HepG2 (cell line): Measurements from ENCODE around the gene SLC5A4. TPM values are rescaled to one million over a fixed set of nuclear protein-coding genes. Genes with fewer than 3 reads are reported as not detected.

Source experiments
- ATAC-seq: fragments of 200-7000 bp; cut with Tn5 transposase; 3 replicates; pipeline ENCODE4 v1.9.1; 2020; ENCODE audit warnings: mild to moderate bottlenecking, moderate library complexity
- BruUV-seq: library from RNA; stranded (reverse); fragments of 400-500 nt; replicated peaks from 2 replicates; lab custom pipeline; 2021; lab: Mats Ljungman, UMichigan
- CTCF ChIA-PET: fragments of 300-600 bp; formaldehyde crosslinking; extraction: SDS; loops from one replicate; lab custom pipeline; 2021; ENCODE audit warnings: low total read pairs, inconsistent platforms, low intra/inter-chr PET ratio; lab: Yijun Ruan, JAX
- POLR2A ChIA-PET: fragments of 350-600 bp; sonication (Branson Sonifier 250); formaldehyde crosslinking; loops from one replicate; lab custom pipeline; 2020; ENCODE audit warnings: antibody characterized with exemption, inconsistent platforms; lab: Yijun Ruan, JAX
- DNase-seq: peaks from one replicate; pipeline ENCODE4 v3.0.0-alpha.2; 2015; ENCODE audit warnings: low spot score
- FAIRE-seq: peaks from 3 replicates; lab custom pipeline; 2011; peaks lifted over from hg19 to GRCh38; lab: Jason Lieb, UNC
- H2AFZ ChIP-seq: one replicate; pipeline ENCODE4 v1.6.1; 2011; ENCODE audit warnings: low read length, inconsistent platforms
- H3K27ac ChIP-seq: fragments of 300-600 bp; 3 replicates; pipeline ENCODE4 v1.8.0; 2011; ENCODE audit warnings: mixed run types, mild to moderate bottlenecking, mixed read lengths, low read length, inconsistent platforms; ENCODE audit not compliant: insufficient read depth; ENCODE audit errors: extremely low read length
- H3K27me3 ChIP-seq, 2 experiments: fragments of 200-600 bp in 1 of 2; 2 replicates in 1 of 2; 3 replicates in 1 of 2; pipeline versions ENCODE4 v1.6.0 to v1.8.0; 2011; ENCODE audit warnings: low read length in 2 of 2, mild to moderate bottlenecking in 2 of 2, moderate library complexity in 2 of 2, inconsistent platforms in 1 of 2; ENCODE audit not compliant: insufficient read depth in 2 of 2, control insufficient read depth in 1 of 2
- H3K36me3 ChIP-seq, 2 experiments: fragments of 200-600 bp in 1 of 2; replicated peaks in 1 of 2; 2 replicates in 1 of 2; 3 replicates in 1 of 2; pipeline versions ENCODE4 v1.5.1 to v1.8.0; 2011; ENCODE audit warnings: low read length in 2 of 2, inconsistent platforms in 1 of 2; ENCODE audit not compliant: insufficient read depth in 2 of 2, control insufficient read depth in 1 of 2
- H3K4me1 ChIP-seq: 2 replicates; pipeline ENCODE4 v1.5.1; 2012; ENCODE audit warnings: low read length, inconsistent platforms; ENCODE audit not compliant: insufficient read depth
- H3K4me2 ChIP-seq: 2 replicates; pipeline ENCODE4 v1.6.0; 2011; ENCODE audit warnings: low read depth, low read length, inconsistent platforms
- H3K4me3 ChIP-seq, 3 experiments: fragments of 200-600 bp in 1 of 3; sonication (generic), shearing (Covaris generic) in 1 of 3; replicated peaks in 1 of 3; 2 replicates each; pipeline ENCODE4 v1.5.1; 2011 to 2016; ENCODE audit warnings: low read length in 3 of 3, inconsistent platforms in 2 of 3, low read depth in 2 of 3, mild to moderate bottlenecking in 2 of 3, control low read depth in 1 of 3, mixed read lengths in 1 of 3; ENCODE audit not compliant: insufficient read depth in 1 of 3
- H3K79me2 ChIP-seq: one replicate; pipeline ENCODE4 v1.6.1; 2011; ENCODE audit warnings: low read length, inconsistent platforms; ENCODE audit not compliant: insufficient read depth
- H3K9ac ChIP-seq: 2 replicates; pipeline ENCODE4 v1.6.0; 2011; ENCODE audit warnings: mild to moderate bottlenecking, low read depth, low read length, inconsistent platforms; ENCODE audit not compliant: insufficient read depth
- H3K9me3 ChIP-seq: 2 replicates; pipeline ENCODE4 v1.5.1; 2012; ENCODE audit warnings: mild to moderate bottlenecking, low read length
- H4K20me1 ChIP-seq: 2 replicates; pipeline ENCODE4 v1.6.0; 2011; ENCODE audit warnings: inconsistent platforms, mild to moderate bottlenecking, low read length, moderate library complexity; ENCODE audit not compliant: insufficient read depth
- SIX1 ChIP-seq: sonication (generic); formaldehyde crosslinking; IDR thresholded peaks from 2 replicates; pipeline ENCODE4 v1.4.0; 2020; ENCODE audit warnings: missing genetic modification reagents, borderline replicate concordance
- SNRNP70 ChIP-seq: fragments of 200-400 bp; formaldehyde crosslinking; IDR thresholded peaks from 2 replicates; pipeline ENCODE4 v1.6.1; 2017; ENCODE audit warnings: mild to moderate bottlenecking, low read depth, low read length, moderate library complexity
- THRA ChIP-seq: sonication (generic); formaldehyde crosslinking; IDR thresholded peaks from 2 replicates; pipeline ENCODE4 v1.4.0; 2020; ENCODE audit warnings: missing genetic modification reagents, borderline replicate concordance
- ZBTB43 ChIP-seq: sonication (generic); formaldehyde crosslinking; conservative IDR thresholded peaks from 2 replicates; pipeline ENCODE4 v1.4.0; 2020; ENCODE audit warnings: missing genetic modification reagents
- ZFX ChIP-seq: sonication (generic); formaldehyde crosslinking; IDR thresholded peaks from 2 replicates; pipeline ENCODE4 v1.4.0; 2020; ENCODE audit warnings: mild to moderate bottlenecking, low read depth, missing genetic modification reagents, moderate library complexity
- ZNF205 ChIP-seq: IDR thresholded peaks from 2 replicates; pipeline ENCODE4 v1.6.1; 2018; ENCODE audit warnings: missing biosample characterization, missing genetic modification reagents
- ZNF329 ChIP-seq: sonication (generic); formaldehyde crosslinking; IDR thresholded peaks from 2 replicates; pipeline ENCODE4 v1.9.0; 2021; ENCODE audit warnings: low read depth, mild to moderate bottlenecking, missing genetic modification reagents
- ZNF644 ChIP-seq: IDR thresholded peaks from 2 replicates; pipeline ENCODE4 v1.6.1; 2016; ENCODE audit warnings: low read depth
- WGBS: methylation state at CpG from one replicate; pipeline ENCODE4 v1.1.6; 2017; ENCODE audit warnings: low lambda C conversion rate; 5-methylcytosine and 5-hydroxymethylcytosine counted together
- in situ Hi-C: cut with HindIII; loops from 2 replicates; pipeline ENCODE4 v1.10.0; 2017; ENCODE audit warnings: low pct_unique_long_range_greater_than_20kb; ENCODE audit not compliant: extremely low pct_ligation_motif_present
- intact Hi-C: fragments of 100-400 bp; cut with micrococcal nuclease; formaldehyde crosslinking; loops from one replicate; pipeline ENCODE4 v1.10.0; 2022; ENCODE audit not compliant: unreplicated experiment
- polyA plus RNA-seq, 8 experiments: library from polyadenylated mRNA; depleted of rRNA in 3 of 8; stranded (reverse) in 7 of 8; unstranded in 1 of 8; fragments of >200 nt; fragmentation: Illumina TruSeq in 4 of 8; extraction: Trizol in 4 of 8; gene quantifications; 2 replicates each; pipeline versions ENCODE4 v1.2.1 to v1.2.3, GENCODE V29; 2011 to 2016; ENCODE audit warnings: low read depth in 4 of 8, missing spikeins in 1 of 8, mixed read lengths in 1 of 8; ENCODE audit not compliant: insufficient read depth in 1 of 8
- total RNA-seq, 5 experiments: library from RNA; depleted of rRNA; stranded (reverse); fragments of >200 nt; fragmentation: Illumina TruSeq; extraction: Trizol; gene quantifications; 2 replicates each; pipeline ENCODE4 v1.2.3, GENCODE V29; 2016; ENCODE audit warnings: low read depth in 1 of 5
- TF ChIP-seq, protein P1 (sequence below): sonication (generic); formaldehyde crosslinking; IDR thresholded peaks from 2 replicates; pipeline ENCODE4 v1.4.0; 2020; ENCODE audit warnings: mild to moderate bottlenecking, missing genetic modification reagents
- TF ChIP-seq, protein P2 (sequence below): sonication (generic); formaldehyde crosslinking; IDR thresholded peaks from 2 replicates; pipeline ENCODE4 v1.8.0; 2022; ENCODE audit warnings: low read depth, missing genetic modification reagents

The SLC5A4 gene
- total and polyA plus RNA-seq, 2 of the 13 experiments (the other 11 are each of a cell fraction or from before 2014, with no cell fraction given): not detected

DNA sequence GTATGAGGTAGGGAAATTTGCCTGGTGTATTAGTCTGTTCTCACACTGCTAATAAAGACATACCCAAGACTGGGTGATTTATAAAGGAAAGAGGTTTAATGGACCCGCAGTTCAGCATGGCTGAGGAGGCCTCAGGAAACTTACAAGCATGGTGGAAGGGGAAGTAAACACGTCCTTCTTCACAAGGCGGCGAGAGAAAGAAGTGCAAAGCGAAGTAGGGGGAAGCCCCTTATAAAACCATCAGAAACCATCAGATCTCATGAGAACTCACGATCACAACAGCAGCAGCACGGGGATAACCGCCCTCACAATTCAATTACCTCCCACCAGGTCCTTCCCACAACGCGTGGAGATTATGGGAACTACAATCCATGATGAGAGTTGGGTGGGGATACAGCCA, 38.2 kb downstream of the SLC5A4 start:
- ChIA-PET CTCF (no interaction called here), POLR2A (no interaction called here)
- Histone ChIP-seq H3K27me3 (no peaks in the 10 kb centered on the region), H3K9me3 (no peaks in the 10 kb centered on the region), H3K27ac (no peak overlapping the region), H3K9ac (no peak overlapping the region), H2AFZ (no peak overlapping the region), H3K4me1 (no peaks in the 10 kb centered on the region), H3K4me2 (no peak overlapping the region), H3K36me3 (no peaks in the 10 kb centered on the region), H3K4me3 (no peak overlapping the region), H3K79me2 (no peaks in the 10 kb centered on the region), H4K20me1 (no peaks in the 10 kb centered on the region)
- DNase-seq (no peak), FAIRE-seq (no peak), ATAC-seq (no peak)
- intact Hi-C loops (no loop called here), in situ Hi-C loops (no loop called here)
- no TSS peak for BruUV-seq
- WGBS: 68% methylated on average over 10 of the region's 10 CpGs
- no peak for TF ChIP-seq ZBTB43
- TF ChIP-seq SNRNP70: no peak
- no peak for TF ChIP-seq THRA (CRISPR knock-in tag)
- TF ChIP-seq ZNF644 (CRISPR knock-in tag): no peak
- no peak for TF ChIP-seq ZNF329 (CRISPR knock-in tag)
- TF ChIP-seq, protein P1, sequence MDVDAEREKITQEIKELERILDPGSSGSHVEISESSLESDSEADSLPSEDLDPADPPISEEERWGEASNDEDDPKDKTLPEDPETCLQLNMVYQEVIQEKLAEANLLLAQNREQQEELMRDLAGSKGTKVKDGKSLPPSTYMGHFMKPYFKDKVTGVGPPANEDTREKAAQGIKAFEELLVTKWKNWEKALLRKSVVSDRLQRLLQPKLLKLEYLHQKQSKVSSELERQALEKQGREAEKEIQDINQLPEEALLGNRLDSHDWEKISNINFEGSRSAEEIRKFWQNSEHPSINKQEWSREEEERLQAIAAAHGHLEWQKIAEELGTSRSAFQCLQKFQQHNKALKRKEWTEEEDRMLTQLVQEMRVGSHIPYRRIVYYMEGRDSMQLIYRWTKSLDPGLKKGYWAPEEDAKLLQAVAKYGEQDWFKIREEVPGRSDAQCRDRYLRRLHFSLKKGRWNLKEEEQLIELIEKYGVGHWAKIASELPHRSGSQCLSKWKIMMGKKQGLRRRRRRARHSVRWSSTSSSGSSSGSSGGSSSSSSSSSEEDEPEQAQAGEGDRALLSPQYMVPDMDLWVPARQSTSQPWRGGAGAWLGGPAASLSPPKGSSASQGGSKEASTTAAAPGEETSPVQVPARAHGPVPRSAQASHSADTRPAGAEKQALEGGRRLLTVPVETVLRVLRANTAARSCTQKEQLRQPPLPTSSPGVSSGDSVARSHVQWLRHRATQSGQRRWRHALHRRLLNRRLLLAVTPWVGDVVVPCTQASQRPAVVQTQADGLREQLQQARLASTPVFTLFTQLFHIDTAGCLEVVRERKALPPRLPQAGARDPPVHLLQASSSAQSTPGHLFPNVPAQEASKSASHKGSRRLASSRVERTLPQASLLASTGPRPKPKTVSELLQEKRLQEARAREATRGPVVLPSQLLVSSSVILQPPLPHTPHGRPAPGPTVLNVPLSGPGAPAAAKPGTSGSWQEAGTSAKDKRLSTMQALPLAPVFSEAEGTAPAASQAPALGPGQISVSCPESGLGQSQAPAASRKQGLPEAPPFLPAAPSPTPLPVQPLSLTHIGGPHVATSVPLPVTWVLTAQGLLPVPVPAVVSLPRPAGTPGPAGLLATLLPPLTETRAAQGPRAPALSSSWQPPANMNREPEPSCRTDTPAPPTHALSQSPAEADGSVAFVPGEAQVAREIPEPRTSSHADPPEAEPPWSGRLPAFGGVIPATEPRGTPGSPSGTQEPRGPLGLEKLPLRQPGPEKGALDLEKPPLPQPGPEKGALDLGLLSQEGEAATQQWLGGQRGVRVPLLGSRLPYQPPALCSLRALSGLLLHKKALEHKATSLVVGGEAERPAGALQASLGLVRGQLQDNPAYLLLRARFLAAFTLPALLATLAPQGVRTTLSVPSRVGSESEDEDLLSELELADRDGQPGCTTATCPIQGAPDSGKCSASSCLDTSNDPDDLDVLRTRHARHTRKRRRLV (CRISPR knock-in tag): no peak
- TF ChIP-seq ZNF205 (CRISPR knock-in tag): no peak
- TF ChIP-seq, protein P2, sequence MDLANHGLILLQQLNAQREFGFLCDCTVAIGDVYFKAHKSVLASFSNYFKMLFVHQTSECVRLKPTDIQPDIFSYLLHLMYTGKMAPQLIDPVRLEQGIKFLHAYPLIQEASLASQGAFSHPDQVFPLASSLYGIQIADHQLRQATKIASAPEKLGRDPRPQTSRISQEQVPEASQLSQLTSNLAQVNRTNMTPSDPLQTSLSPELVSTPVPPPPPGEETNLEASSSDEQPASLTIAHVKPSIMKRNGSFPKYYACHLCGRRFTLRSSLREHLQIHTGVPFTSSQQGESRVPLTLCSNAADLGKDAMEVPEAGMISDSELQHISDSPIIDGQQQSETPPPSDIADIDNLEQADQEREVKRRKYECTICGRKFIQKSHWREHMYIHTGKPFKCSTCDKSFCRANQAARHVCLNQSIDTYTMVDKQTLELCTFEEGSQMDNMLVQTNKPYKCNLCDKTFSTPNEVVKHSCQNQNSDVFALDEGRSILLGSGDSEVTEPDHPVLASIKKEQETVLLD: no peak
- no peak for TF ChIP-seq ZFX (CRISPR knock-in tag)
- TF ChIP-seq SIX1 (CRISPR knock-in tag): no peak
